Ascending aorta (tissue), 2 donors: ENCODE results near the gene NHERF2. TPM values are rescaled to one million over a fixed set of nuclear protein-coding genes. Genes with fewer than 3 reads are reported as not detected.
A peak's percentile ranks its signal among the peaks of the same experiment; 100 is the strongest.

Experiments
- DNase-seq, 2 donors: peaks; one replicate each; pipeline ENCODE4 v3.0.0-alpha.2; 2019; ENCODE audit warnings: low spot score in 2 of 2
- H3K27ac ChIP-seq, 2 donors: fragments of 200-600 bp; sonication (generic); one replicate each; pipeline ENCODE4 v1.5.1; 2016 to 2017; ENCODE audit warnings: mild to moderate bottlenecking in 1 of 2
- H3K27me3 ChIP-seq: fragments of 200-600 bp; sonication (generic); one replicate; pipeline ENCODE4 v1.5.1; 2017
- H3K36me3 ChIP-seq, 2 donors: fragments of 200-600 bp; sonication (generic); one replicate each; pipeline ENCODE4 v1.5.1; 2016
- H3K4me1 ChIP-seq, 2 donors: fragments of 200-600 bp; sonication (generic); one replicate each; pipeline ENCODE4 v1.5.1; 2016 to 2017; ENCODE audit warnings: mild to moderate bottlenecking in 1 of 2
- H3K4me3 ChIP-seq, 2 donors: fragments of 200-600 bp; sonication (generic); one replicate each; pipeline ENCODE4 v1.5.1; 2016 to 2017; ENCODE audit warnings: mild to moderate bottlenecking in 1 of 2
- H3K9me3 ChIP-seq, 2 donors: fragments of 200-600 bp; sonication (generic); one replicate each; pipeline ENCODE4 v1.5.1; 2016
- intact Hi-C: fragments of 100-400 bp; cut with DNase I; formaldehyde crosslinking; loops from one replicate; pipeline ENCODE4 v1.15.1; 2023
- total RNA-seq: library from RNA; depleted of rRNA; stranded (reverse); fragments of >200 nt; gene quantifications from one replicate; pipeline ENCODE4 v1.1.0, GENCODE V29; 2016
- TF ChIP-seq, protein P1 (sequence below), 3 experiments: fragments of 200-600 bp in 2 of 3; fragments of 450-650 bp in 1 of 3; sonication (generic) in 2 of 3; IDR thresholded peaks; one replicate each; pipeline ENCODE4 v1.5.1; 2016 to 2019; ENCODE audit warnings: antibody characterized with exemption in 3 of 3, mild to moderate bottlenecking in 1 of 3, moderate library complexity in 1 of 3

The NHERF2 gene
- total RNA-seq, 1 donor from 2014 or later, result 123 TPM

DNA sequence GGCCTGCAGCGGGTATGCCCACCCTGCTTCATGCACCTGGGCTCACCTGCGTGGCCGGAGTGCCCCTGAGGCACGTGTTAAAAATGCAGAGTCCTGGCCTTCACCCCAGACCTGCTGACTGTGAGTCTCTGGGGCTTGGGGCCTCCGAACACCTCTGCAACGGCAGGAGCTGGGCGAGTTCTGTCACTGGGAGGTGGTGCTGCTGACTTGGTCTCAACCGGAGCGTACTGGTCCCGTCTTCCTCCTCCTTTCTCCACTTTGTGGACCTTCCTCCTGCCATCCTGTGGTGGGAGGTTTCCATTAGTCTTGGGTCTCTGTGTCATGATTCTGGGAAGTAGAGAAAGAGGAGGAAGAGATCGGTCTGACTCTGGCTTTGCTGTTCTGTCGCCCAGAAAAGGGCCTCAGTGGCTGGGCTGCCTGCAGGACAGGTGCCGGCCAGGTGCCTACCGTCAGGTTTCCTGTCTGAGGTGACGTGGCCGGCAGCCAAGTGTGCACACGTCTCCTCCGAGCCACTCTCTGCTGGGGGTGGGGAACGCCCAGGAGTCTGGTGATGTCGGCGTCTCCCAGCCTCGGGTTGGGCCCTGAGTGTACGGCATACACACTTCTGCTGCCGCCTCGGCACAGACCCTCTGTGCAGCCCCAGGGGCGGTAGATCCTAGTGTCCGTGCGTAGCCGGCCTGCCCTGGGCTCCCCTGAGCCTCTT lies 28.0 kb downstream of the NHERF2 start:
- DNase-seq, result no peak
- Histone ChIP-seq H3K27ac (no peak overlapping the region), H3K36me3 (peaks cover 51 to 70% of the 10 kb centered on the region in 2 donors), H3K4me1 (no peaks in the 10 kb centered on the region), H3K9me3 (no peaks in the 10 kb centered on the region), H3K4me3 (no peak overlapping the region), H3K27me3 (no peaks in the 10 kb centered on the region)
- intact Hi-C loops, result no loop called here
- TF ChIP-seq, protein P1, sequence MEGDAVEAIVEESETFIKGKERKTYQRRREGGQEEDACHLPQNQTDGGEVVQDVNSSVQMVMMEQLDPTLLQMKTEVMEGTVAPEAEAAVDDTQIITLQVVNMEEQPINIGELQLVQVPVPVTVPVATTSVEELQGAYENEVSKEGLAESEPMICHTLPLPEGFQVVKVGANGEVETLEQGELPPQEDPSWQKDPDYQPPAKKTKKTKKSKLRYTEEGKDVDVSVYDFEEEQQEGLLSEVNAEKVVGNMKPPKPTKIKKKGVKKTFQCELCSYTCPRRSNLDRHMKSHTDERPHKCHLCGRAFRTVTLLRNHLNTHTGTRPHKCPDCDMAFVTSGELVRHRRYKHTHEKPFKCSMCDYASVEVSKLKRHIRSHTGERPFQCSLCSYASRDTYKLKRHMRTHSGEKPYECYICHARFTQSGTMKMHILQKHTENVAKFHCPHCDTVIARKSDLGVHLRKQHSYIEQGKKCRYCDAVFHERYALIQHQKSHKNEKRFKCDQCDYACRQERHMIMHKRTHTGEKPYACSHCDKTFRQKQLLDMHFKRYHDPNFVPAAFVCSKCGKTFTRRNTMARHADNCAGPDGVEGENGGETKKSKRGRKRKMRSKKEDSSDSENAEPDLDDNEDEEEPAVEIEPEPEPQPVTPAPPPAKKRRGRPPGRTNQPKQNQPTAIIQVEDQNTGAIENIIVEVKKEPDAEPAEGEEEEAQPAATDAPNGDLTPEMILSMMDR (IDR thresholded peaks at IDR 0.05), result no peak

DNA sequence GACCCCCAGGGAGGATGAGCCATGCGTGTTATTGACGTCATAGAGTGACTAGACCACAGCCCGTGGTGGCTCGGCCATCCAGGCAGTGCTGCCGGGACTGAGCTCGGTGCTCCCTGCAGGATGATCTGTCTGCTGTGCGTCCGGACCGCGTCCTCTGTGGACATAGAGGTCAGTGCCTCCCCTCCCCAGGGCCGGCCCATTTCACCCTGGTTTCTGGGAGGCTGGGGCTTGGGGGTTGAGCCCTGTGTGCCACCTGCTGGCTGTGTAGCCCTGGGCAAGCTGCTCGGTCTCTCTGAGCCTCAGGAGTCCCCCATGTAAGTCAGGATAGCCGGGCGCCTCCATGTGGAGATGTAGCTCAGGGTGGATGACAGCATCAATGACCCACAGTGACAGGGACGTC lies 29.4 kb downstream of the NHERF2 start:
- no peaks in the 10 kb centered on the region for H3K4me1 ChIP-seq
- no peaks in the 10 kb centered on the region for H3K9me3 ChIP-seq
- no peak overlapping the region for H3K4me3 ChIP-seq
- intact Hi-C loops, result no loop called here
- H3K36me3 ChIP-seq, result peaks cover 50 to 80% of the 10 kb centered on the region in 2 donors
- no peaks in the 10 kb centered on the region for H3K27me3 ChIP-seq
- DNase-seq, result no peak
- TF ChIP-seq, protein P1 (IDR thresholded peaks at IDR 0.05), result peak in 2 of 3 experiments; percentile 16 to 20
- H3K27ac ChIP-seq, result no peak overlapping the region

DNA sequence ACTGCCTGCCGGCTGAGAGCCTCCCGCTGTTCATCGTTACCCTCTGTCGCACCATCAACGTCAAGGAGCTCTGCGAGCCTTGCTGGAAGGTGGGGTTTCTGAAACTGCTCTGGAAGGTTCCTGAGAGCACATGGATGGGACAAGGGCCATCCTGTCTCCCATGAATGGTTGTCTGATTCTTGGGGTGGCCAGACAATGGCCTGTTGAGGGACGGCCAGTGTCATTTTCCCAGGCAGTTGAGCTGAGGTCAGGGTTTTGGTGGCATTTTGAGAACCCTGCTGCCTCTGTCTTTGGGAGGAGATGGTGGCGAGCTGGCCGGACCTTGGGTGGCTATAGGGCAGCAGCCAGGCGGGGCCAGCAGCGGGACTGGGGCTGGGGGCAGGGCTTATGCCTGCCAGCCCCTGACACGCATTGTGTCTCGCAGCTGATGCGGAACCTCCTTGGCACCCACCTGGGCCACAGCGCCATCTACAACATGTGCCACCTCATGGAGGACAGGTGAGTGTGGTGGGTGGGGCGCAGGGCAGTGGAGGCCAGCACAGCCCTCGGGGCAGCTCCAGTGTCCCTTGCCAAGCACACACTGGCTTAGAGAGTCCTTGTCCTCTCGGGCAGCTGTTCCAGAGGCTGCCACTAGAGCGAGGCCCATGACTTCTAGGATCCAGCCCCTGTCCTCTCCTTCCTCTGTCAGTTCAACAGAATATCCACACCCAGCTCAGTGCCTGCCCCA lies 30.1 kb downstream of the NHERF2 start:
- DNase-seq, result no peak
- H3K9me3 ChIP-seq, result no peaks in the 10 kb centered on the region
- intact Hi-C loops, result no loop called here
- H3K4me3 ChIP-seq, result no peak overlapping the region
- H3K4me1 ChIP-seq, result no peaks in the 10 kb centered on the region
- H3K27me3 ChIP-seq, result no peaks in the 10 kb centered on the region
- H3K27ac ChIP-seq, result no peak overlapping the region
- TF ChIP-seq, protein P1 (IDR thresholded peaks at IDR 0.05), result no peak
- H3K36me3 ChIP-seq, result peaks cover 51 to 78% of the 10 kb centered on the region in 2 donors

DNA sequence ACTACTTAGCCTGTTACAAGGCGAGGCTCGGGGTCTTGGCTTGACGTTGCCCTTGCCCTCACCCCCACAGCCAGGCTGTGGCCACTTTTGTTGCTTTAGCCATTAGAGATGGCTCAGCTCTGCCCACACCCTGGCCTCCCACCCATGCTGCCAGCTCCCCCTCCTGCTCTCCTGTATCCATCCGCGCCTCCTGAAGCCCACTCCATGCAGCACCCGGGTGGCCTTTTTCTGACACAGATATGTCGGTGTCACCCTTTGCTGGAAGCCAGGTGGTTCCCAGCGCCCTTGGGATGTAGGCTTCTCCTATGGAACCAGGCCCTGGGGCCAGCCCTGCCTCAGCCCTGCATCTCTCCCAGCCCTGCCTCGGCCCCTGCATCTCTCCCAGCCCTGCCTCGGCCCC lies 30.7 kb downstream of the NHERF2 start:
- Histone ChIP-seq H3K27ac (no peak overlapping the region), H3K36me3 (peaks cover 56 to 80% of the 10 kb centered on the region in 2 donors)
- intact Hi-C loops, result no loop called here

DNA sequence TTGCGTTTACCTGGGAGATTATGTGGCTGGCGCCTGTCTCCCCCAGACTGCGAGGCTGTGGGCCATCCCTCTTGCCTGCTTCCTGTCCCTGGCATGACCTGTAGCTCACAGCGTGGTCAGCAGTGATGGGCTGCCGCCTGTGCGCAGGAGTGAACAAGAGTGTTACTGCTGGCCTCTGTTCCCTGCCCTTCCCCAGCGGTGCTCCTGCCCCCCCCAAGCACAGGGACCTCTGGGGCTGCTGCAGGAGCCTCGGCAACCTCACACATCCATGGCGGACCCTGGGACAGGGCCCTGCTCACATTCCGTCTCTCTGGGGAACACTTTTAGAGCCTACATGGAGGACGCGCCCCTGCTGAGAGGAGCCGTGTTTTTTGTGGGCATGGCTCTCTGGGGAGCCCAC lies 31.7 kb downstream of the NHERF2 start:
- intact Hi-C loops, result no loop called here
- DNase-seq, result no peak
- Histone ChIP-seq H3K27ac (no peak overlapping the region), H3K4me3 (no peak overlapping the region), H3K9me3 (no peaks in the 10 kb centered on the region), H3K36me3 (peaks cover 59 to 80% of the 10 kb centered on the region in 2 donors), H3K4me1 (no peaks in the 10 kb centered on the region), H3K27me3 (no peaks in the 10 kb centered on the region)
- TF ChIP-seq, protein P1 (IDR thresholded peaks at IDR 0.05), result no peak

More for the DNA sequence above, 30.7 kb downstream of the NHERF2 start:
- no peaks in the 10 kb centered on the region for H3K4me1 ChIP-seq
- no peak overlapping the region for H3K4me3 ChIP-seq
- no peak for DNase-seq
- TF ChIP-seq, protein P1 (IDR thresholded peaks at IDR 0.05), result no peak
- no peaks in the 10 kb centered on the region for H3K9me3 ChIP-seq
- H3K27me3 ChIP-seq, result no peaks in the 10 kb centered on the region
